HG03378 (cell line): ENCODE data around the gene CALML3.
"Not testable (repeated sequence)": the region's sequence is repeated elsewhere in the genome, so short reads cannot be mapped to it uniquely, and the experiment has no call there.

Experiments
- ATAC-seq: cut with Tn5 transposase; IDR thresholded peaks from one replicate; pipeline ENCODE4 v1.9.1; 2021; ENCODE audit warnings: mild to moderate bottlenecking, moderate library complexity; ENCODE audit not compliant: unreplicated experiment

Gene CALML3

DNA sequence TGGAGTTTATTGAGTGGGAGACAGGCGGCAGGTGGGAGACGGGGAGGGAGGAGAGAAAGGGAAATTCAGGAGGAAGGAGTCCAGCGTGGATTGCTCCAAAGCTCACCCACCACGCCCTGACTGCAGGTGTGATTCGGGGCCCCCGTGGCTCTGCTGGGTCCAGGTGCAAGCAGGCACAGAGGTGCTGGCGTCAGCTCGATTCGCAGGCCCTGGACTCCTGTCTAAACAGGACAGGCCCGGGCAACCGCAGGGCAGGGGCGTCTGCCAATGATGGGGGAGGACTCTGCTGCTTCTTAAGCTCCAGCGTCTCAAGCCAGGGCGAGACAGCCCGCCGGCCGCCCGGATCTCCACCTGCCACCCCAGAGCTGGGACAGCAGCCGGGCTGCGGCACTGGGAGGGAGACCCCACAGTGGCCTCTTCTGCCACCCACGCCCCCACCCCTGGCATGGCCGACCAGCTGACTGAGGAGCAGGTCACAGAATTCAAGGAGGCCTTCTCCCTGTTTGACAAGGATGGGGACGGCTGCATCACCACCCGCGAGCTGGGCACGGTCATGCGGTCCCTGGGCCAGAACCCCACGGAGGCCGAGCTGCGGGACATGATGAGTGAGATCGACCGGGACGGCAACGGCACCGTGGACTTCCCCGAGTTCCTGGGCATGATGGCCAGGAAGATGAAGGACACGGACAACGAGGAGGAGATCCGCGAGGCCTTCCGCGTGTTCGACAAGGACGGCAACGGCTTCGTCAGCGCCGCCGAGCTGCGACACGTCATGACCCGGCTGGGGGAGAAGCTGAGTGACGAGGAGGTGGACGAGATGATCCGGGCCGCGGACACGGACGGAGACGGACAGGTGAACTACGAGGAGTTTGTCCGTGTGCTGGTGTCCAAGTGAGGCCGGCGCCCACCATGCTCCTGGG is at the start of gene CALML3:
TSS of gene CALML3 (plus strand) at position 321 of the 920 bp plus-strand sequence. CDS start at position 446, 125 bp downstream.
- no peak for ATAC-seq

- ATAC-seq, result not testable (repeated sequence)
These were observed 49.7 kb upstream of the CALML3 start for GRCh38 chr10:5475088-5475487.

GRCh38 chr10:5475974-5476807 is 48.6 kb upstream of the CALML3 start:
- ATAC-seq, result not testable (repeated sequence)

DNA sequence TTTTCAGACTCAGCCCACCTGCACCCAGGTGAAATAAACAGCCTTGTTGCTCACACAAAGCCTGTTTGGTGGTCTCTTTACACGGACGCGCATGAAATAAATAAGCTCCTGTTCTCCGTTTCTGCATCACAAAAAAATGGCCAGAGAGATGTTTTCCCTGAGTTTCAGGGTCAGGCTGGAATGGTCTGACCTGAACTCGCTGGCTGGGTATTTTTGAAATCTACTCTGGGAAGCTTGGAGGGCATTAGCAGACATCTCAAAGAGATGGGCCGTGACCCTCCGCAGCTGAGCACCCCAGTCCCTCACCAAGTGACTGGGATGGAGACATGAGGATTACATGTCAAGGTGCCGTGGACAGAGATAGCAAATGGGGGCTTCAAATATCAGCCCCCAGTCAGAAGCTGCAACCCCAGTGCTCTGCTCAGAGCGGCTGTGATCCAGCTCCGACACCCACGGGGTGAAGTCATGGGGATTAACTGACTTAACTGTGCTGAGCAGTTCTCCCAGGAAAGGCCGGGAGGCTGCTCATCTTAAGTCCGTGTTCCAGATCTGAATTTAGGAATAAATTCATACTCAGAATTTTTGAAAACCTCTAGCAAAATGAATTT is 47.7 kb upstream of the CALML3 start:
- no peak for ATAC-seq

- ATAC-seq, result no peak
These were observed 46.6 kb upstream of the CALML3 start for GRCh38 chr10:5477948-5478693.

GRCh38 chr10:5478694-5479305 is 46.0 kb upstream of the CALML3 start:
- ATAC-seq, result no peak

GRCh38 chr10:5479481-5480161 is 45.1 kb upstream of the CALML3 start:
- ATAC-seq, result no peak

- no peak for ATAC-seq
These were observed 44.4 kb upstream of the CALML3 start for GRCh38 chr10:5480162-5480941.

GRCh38 chr10:5481121-5481520 is 43.6 kb upstream of the CALML3 start:
- ATAC-seq, result no peak

- ATAC-seq, result no peak
These were observed 42.7 kb upstream of the CALML3 start for GRCh38 chr10:5482016-5482415.

GRCh38 chr10:5484205-5484604 is 40.6 kb upstream of the CALML3 start:
- ATAC-seq, result no peak

GRCh38 chr10:5485290-5485689 is 39.5 kb upstream of the CALML3 start:
- no peak for ATAC-seq

DNA sequence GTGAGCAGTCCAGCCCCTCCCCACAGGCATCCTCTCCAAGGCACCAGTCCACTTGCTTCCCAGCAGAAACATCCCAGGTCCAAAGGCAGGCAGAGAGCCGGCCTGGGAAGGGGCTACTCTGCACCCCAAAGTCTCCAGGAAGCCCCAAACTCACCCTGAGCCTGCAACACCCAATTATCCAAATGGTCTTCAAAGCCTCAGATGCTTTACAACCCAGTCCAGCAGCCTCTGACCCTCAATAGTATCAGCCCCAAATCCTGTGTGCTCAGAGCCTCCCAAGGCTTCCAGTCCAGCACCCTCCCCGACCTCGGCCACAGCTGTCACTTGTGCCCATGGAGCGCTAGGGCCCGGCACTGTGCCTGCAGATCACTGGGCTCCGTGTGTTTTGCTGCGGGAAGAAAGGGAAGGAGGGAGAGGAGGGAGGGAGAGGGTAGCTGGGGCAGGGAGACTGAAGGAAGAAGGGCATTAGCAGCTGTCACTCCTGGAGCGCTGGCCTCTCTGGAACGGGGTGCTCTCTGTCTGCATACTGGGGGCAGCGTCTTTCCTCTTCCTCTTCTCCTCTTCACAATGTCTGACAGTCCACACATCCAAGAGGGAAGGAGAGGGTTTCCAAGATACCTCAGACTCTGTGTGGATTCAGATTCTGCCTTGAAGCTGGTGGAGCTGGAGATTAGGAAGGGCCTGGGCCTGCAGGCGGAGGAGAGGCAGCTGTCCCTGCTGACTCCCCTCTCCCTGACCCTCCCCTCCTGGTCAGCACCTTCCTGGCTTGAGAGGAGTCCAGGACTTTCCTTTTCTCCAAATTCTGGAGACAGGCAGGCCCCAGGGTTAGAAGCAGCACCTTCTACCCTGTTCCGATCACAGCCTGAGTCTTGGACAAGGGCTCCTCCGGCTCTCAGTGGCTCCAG is 38.6 kb upstream of the CALML3 start:
- ATAC-seq, result no peak

GRCh38 chr10:5486853-5487235 is 37.9 kb upstream of the CALML3 start:
- ATAC-seq, result no peak

- no peak for ATAC-seq
These were observed 36.2 kb upstream of the CALML3 start for GRCh38 chr10:5488272-5489161.

- ATAC-seq, result no peak
These were observed 34.7 kb upstream of the CALML3 start for GRCh38 chr10:5490032-5490431.
